GM12878 (cell line): ENCODE measurements around the gene ATP10A. TPM values are rescaled to one million over a fixed set of nuclear protein-coding genes. Genes with fewer than 3 reads are reported as not detected.

Source experiments
- ATAC-seq: fragments of 200-7000 bp; cut with Tn5 transposase; 3 replicates; pipeline ENCODE4 v1.9.1; 2020; ENCODE audit warnings: mild to moderate bottlenecking, moderate library complexity
- BruUV-seq: library from RNA; stranded (reverse); fragments of 400-500 nt; replicated peaks from 2 replicates; lab custom pipeline; 2021; lab: Mats Ljungman, UMichigan
- CTCF ChIA-PET: fragments of 300-600 bp; sonication (Branson Sonifier 250); formaldehyde crosslinking; extraction: SDS; loops from one replicate; lab custom pipeline; 2021; ENCODE audit warnings: inconsistent platforms; lab: Yijun Ruan, JAX
- POLR2A ChIA-PET: fragments of 350-600 bp; formaldehyde crosslinking; extraction: SDS; loops from one replicate; lab custom pipeline; 2021; ENCODE audit warnings: inconsistent platforms; lab: Charles Lee
- RAD21 ChIA-PET: fragments of 300-600 bp; sonication (Branson Sonifier 250); formaldehyde crosslinking; loops from one replicate; lab custom pipeline; 2023; ENCODE audit warnings: antibody characterized with exemption; ENCODE audit not compliant: unreplicated experiment; lab: Charles Lee
- SMC1A ChIA-PET: fragments of 300-600 bp; sonication (Branson Sonifier 250); formaldehyde crosslinking; loops from one replicate; lab custom pipeline; 2023; ENCODE audit not compliant: unreplicated experiment, uncharacterized antibody; lab: Charles Lee
- DNase-seq: peaks from one replicate; pipeline ENCODE4 v3.0.0-alpha.2; 2011; ENCODE audit warnings: low read depth, low spot score
- FAIRE-seq: peaks from 3 replicates; lab custom pipeline; 2011; peaks lifted over from hg19 to GRCh38; lab: Jason Lieb, UNC
- H2AFZ ChIP-seq: 2 replicates; pipeline ENCODE4 v1.6.0; 2011; ENCODE audit warnings: low read depth, low read length, control low read depth; ENCODE audit not compliant: control insufficient read depth
- H3K27ac ChIP-seq: 2 replicates; pipeline ENCODE4 v1.5.1; 2011; ENCODE audit warnings: control low read depth; ENCODE audit not compliant: control insufficient read depth, insufficient read depth
- H3K27me3 ChIP-seq, 2 experiments: replicated peaks in 1 of 2; 2 replicates each; pipeline versions ENCODE4 v1.6.0 to v1.6.1; 2011; ENCODE audit warnings: low read length in 1 of 2; ENCODE audit not compliant: control insufficient read depth in 2 of 2, insufficient read depth in 2 of 2
- H3K36me3 ChIP-seq, 2 experiments: 2 replicates each; pipeline ENCODE4 v1.5.1; 2011; ENCODE audit warnings: low read length in 1 of 2; ENCODE audit not compliant: control insufficient read depth in 2 of 2, insufficient read depth in 2 of 2
- H3K4me1 ChIP-seq: 2 replicates; pipeline ENCODE4 v1.6.1; 2011; ENCODE audit warnings: mild to moderate bottlenecking, low read length, moderate library complexity, mixed read lengths; ENCODE audit not compliant: control insufficient read depth, insufficient read depth
- H3K4me2 ChIP-seq: 2 replicates; pipeline ENCODE4 v1.6.0; 2011; ENCODE audit warnings: control low read depth; ENCODE audit not compliant: control insufficient read depth, insufficient read depth
- H3K4me3 ChIP-seq: fragments of 200-600 bp; sonication (generic); 2 replicates; pipeline ENCODE4 v1.5.1; 2016
- H3K79me2 ChIP-seq: 2 replicates; pipeline ENCODE4 v1.6.0; 2011; ENCODE audit warnings: low read length; ENCODE audit not compliant: control insufficient read depth, insufficient read depth
- H3K9ac ChIP-seq: 2 replicates; pipeline ENCODE4 v1.8.0; 2011; ENCODE audit warnings: low read length, control low read depth, mixed read lengths; ENCODE audit not compliant: control insufficient read depth, insufficient read depth
- H3K9me3 ChIP-seq: replicated peaks from 3 replicates; pipeline ENCODE4 v1.5.1; 2011; ENCODE audit warnings: mild to moderate bottlenecking, low read length; ENCODE audit not compliant: control insufficient read depth, insufficient read depth
- H4K20me1 ChIP-seq: 2 replicates; pipeline ENCODE4 v1.6.0; 2011; ENCODE audit not compliant: control insufficient read depth, insufficient read depth
- ATF2 ChIP-seq: IDR thresholded peaks from 2 replicates; pipeline ENCODE4 v1.6.1; 2012; ENCODE audit warnings: low read length, inconsistent platforms
- HSF1 ChIP-seq: fragments of 150-350 bp; IDR thresholded peaks from 2 replicates; pipeline ENCODE4 v1.6.1; 2014; ENCODE audit warnings: mild to moderate bottlenecking, low read depth, low read length
- NFXL1 ChIP-seq: fragments of 450-650 bp; IDR thresholded peaks from 2 replicates; pipeline ENCODE4 v1.6.1; 2017; ENCODE audit warnings: antibody characterized with exemption, mild to moderate bottlenecking, borderline replicate concordance
- PBX3 ChIP-seq: IDR thresholded peaks from 2 replicates; pipeline ENCODE4 v1.6.1; 2011; ENCODE audit warnings: mild to moderate bottlenecking, low read depth, low read length, moderate library complexity; ENCODE audit not compliant: insufficient replicate concordance
- RBBP5 ChIP-seq: fragments of 200-600 bp; sonication (generic); conservative IDR thresholded peaks from 2 replicates; pipeline ENCODE4 v1.6.1; 2016
- RCOR1 ChIP-seq: conservative IDR thresholded peaks from 2 replicates; pipeline ENCODE4 v1.6.1; 2012; ENCODE audit warnings: low read depth, low read length, improper control_type of control experiment
- SKIL ChIP-seq: fragments of 450-650 bp; IDR thresholded peaks from 2 replicates; pipeline ENCODE4 v1.6.1; 2017; ENCODE audit warnings: mild to moderate bottlenecking, low read depth, inconsistent platforms; ENCODE audit not compliant: poor library complexity, severe bottlenecking
- WGBS: methylation state at CpG from one replicate; pipeline ENCODE4 v1.1.6; 2016; ENCODE audit warnings: low lambda C conversion rate; ENCODE audit not compliant: insufficient replicate concordance, insufficient coverage; ENCODE audit errors: missing lambda C conversion rate; 5-methylcytosine and 5-hydroxymethylcytosine counted together
- in situ Hi-C: fragments of 300-500 bp; cut with MboI; formaldehyde crosslinking; loops from 9 replicates; pipeline ENCODE4 v1.14.3; 2018; ENCODE audit warnings: mixed read lengths
- intact Hi-C: fragments of 100-400 bp; cut with micrococcal nuclease; formaldehyde crosslinking; loops from one replicate; pipeline ENCODE4 v1.14.2; 2022; ENCODE audit not compliant: unreplicated experiment
- polyA plus RNA-seq, 11 experiments: library from polyadenylated mRNA; depleted of rRNA in 4 of 11; unstranded in 6 of 11; stranded (reverse) in 5 of 11; fragments of >200 nt; fragmentation: Nextera tagmentation in 4 of 11; fragmentation: Illumina TruSeq in 1 of 11; extraction: Ambion mirVana in 4 of 11; extraction: Trizol in 1 of 11; gene quantifications; 1 replicate in 1 of 11; 2 replicates in 10 of 11; pipeline versions ENCODE4 v1.2.1 to v1.2.3, GENCODE V29; 2011 to 2016; ENCODE audit warnings: inconsistent platforms in 2 of 11, missing spikeins in 2 of 11, low read depth in 1 of 11
- total RNA-seq, 4 experiments: library from RNA; depleted of rRNA in 3 of 4; stranded (reverse); fragments of >200 nt in 3 of 4; fragmentation: Illumina TruSeq in 1 of 4; extraction: Trizol in 1 of 4; gene quantifications; 2 replicates each; pipeline versions ENCODE4 v1.2.1 to v1.2.3, GENCODE V29; 2013 to 2021

Gene ATP10A
- total and polyA plus RNA-seq, 10 of the 15 experiments (the other 5 are each of a cell fraction or from before 2014, with no cell fraction given), result 0.04 to 1.5 (median 0.31) TPM; not detected in 2

GRCh38 chr15:25789616-25789999 is 73.5 kb downstream of the ATP10A start:
- no TSS peak for BruUV-seq
- Histone ChIP-seq H2AFZ (no peak overlapping the region), H3K36me3 (no peaks in the 10 kb centered on the region), H3K4me1 (peaks cover 12% of the 10 kb centered on the region), H3K4me2 (no peak overlapping the region), H4K20me1 (no peaks in the 10 kb centered on the region), H3K27ac (no peak overlapping the region), H3K79me2 (no peaks in the 10 kb centered on the region), H3K9ac (no peak overlapping the region), H3K27me3 (no peaks in the 10 kb centered on the region), H3K9me3 (no peaks in the 10 kb centered on the region; the same call in 2 of the 3 replicates), H3K4me3 (no peak overlapping the region)
- ChIA-PET RAD21 (no interaction called here), CTCF (no interaction called here), SMC1A (no interaction called here), POLR2A (no interaction called here)
- ATAC-seq (no peak), DNase-seq (no peak), FAIRE-seq (no peak)
- TF ChIP-seq PBX3, result no peak
- no peak for TF ChIP-seq ATF2
- TF ChIP-seq RCOR1, result no peak
- in situ Hi-C loops, result no loop called here
- intact Hi-C loops, result no loop called here
- WGBS, result 90% methylated on average over 5 of the region's 5 CpGs

- H3K4me2 ChIP-seq, result no peak overlapping the region
- ChIA-PET RAD21 (no interaction called here), CTCF (no interaction called here), POLR2A (no interaction called here), SMC1A (no interaction called here)
- BruUV-seq, result no TSS peak
- 42% methylated on average over 2 of the region's 2 CpGs for WGBS
- no peaks in the 10 kb centered on the region for H4K20me1 ChIP-seq
- FAIRE-seq (no peak), DNase-seq (no peak), ATAC-seq (no peak)
- intact Hi-C loops (no loop called here), in situ Hi-C loops (no loop called here)
- H3K36me3 ChIP-seq, result no peaks in the 10 kb centered on the region
- H3K4me3 ChIP-seq, result no peak overlapping the region
- no peaks in the 10 kb centered on the region for H3K27me3 ChIP-seq
- no peak overlapping the region for H2AFZ ChIP-seq
- no peak overlapping the region for H3K9ac ChIP-seq
- H3K4me1 ChIP-seq, result peaks cover 12% of the 10 kb centered on the region
- no peaks in the 10 kb centered on the region; the same call in 2 of the 3 replicates for H3K9me3 ChIP-seq
- no peaks in the 10 kb centered on the region for H3K79me2 ChIP-seq
- H3K27ac ChIP-seq, result no peak overlapping the region
- TF ChIP-seq NFXL1 (no peak), SKIL (no peak), HSF1 (no peak), RBBP5 (no peak)
These were observed 73.9 kb downstream of the ATP10A start for GRCh38 chr15:25789211-25789610.
